Fibroblast of mammary gland (primary cell): ENCODE results near the gene TSPEAR.
"Not testable (repeated sequence)": the region's sequence is repeated elsewhere in the genome, so short reads cannot be mapped to it uniquely, and the experiment has no call there.

Experiments
- DNase-seq: peaks from one replicate; pipeline ENCODE4 v3.0.0-alpha.2; 2010; ENCODE audit warnings: low read depth
- H3K4me3 ChIP-seq: 2 replicates; pipeline ENCODE4 v1.5.1; 2011; ENCODE audit warnings: low read depth, mild to moderate bottlenecking, low read length, moderate library complexity; ENCODE audit not compliant: control insufficient read depth
- CTCF ChIP-seq: conservative IDR thresholded peaks from 2 replicates; pipeline ENCODE4 v1.5.1; 2011; ENCODE audit warnings: low read depth, low read length, inconsistent platforms; ENCODE audit not compliant: control insufficient read depth, insufficient read depth

The TSPEAR gene

GRCh38 chr21:44482581-44483287 is 228.6 kb downstream of the TSPEAR start:
- no peak for TF ChIP-seq CTCF
- DNase-seq: no peak
- H3K4me3 ChIP-seq: no peak overlapping the region

GRCh38 chr21:44480200-44481053 is 230.9 kb downstream of the TSPEAR start:
- no peak overlapping the region for H3K4me3 ChIP-seq
- DNase-seq: no peak
- no peak for TF ChIP-seq CTCF

GRCh38 chr21:44479556-44480199 is 231.7 kb downstream of the TSPEAR start:
- TF ChIP-seq CTCF: peak; percentile 47
- H3K4me3 ChIP-seq: not testable (repeated sequence)
- DNase-seq: peak; percentile 17

- TF ChIP-seq CTCF: no peak
- no peak for DNase-seq
- H3K4me3 ChIP-seq: no peak overlapping the region
Observed at GRCh38 chr21:44478801-44479167, 232.6 kb downstream of the TSPEAR start.

DNA sequence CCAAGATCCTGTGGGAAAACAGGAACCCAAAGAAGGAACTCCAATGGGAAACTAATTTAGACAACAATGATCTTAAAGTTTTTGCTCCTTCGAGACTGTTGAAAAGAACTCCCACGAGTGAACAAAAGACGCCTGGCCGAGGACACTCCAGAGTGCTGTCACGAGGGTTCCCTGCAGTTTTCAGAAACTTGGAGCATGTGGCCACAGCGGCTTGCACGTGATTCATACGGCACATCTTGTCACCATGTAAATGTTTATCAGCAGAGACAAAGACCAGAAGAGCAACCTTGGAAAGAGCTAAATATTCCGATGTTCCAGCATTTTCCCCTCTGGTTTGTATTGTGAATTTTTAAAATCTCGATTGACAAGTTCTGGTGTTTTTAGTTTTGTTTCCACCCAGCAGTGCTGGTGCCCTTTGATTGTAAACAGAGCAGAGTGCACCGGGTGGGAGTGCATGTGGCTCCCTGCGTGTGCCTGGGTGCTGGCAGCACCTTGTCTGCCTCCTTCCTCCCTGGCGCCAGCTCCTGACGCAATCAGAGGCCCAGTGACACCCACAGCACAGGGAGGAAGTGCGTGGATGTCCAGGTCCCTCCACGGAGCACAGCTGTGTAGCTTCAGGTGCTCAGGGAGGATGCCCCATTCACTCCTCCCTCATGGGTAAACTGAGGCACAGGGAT is 233.1 kb downstream of the TSPEAR start:
- no peak for TF ChIP-seq CTCF
- no peak overlapping the region for H3K4me3 ChIP-seq
- DNase-seq: no peak

- no peak for DNase-seq
- H3K4me3 ChIP-seq: no peak overlapping the region
- no peak for TF ChIP-seq CTCF
Observed at GRCh38 chr21:44477712-44478111, 233.7 kb downstream of the TSPEAR start.
